ENCODE results near the gene IFI27L1. TPM values are rescaled to one million over a fixed set of nuclear protein-coding genes. Genes with fewer than 3 reads are reported as not detected.

Gene IFI27L1
- polyA plus RNA-seq, 2 donors: 11.2 to 29.8 TPM

GRCh38 chr14:94125659-94126418 is 44.7 kb downstream of the IFI27L1 start:
- 87 to 92% methylated on average over 6 of the region's 6 CpGs for WGBS, 2 donors
- Histone ChIP-seq H3K4me3 (ENCODE audit: low read depth in 1 of 2, low read length in 2 of 2) (no peak overlapping the region), H3K27me3 (ENCODE audit: control insufficient read depth in 1 of 2, insufficient read depth in 2 of 2, low read length in 2 of 2) (no peaks in the 10 kb centered on the region), H3K9me3 (ENCODE audit: control insufficient read depth in 2 of 2, insufficient read depth in 1 of 2, low read depth in 1 of 2, low read length in 1 of 2) (peaks cover 0 to under 1% of the 10 kb centered on the region in 2 donors), H3K36me3 (ENCODE audit: control insufficient read depth in 2 of 2, insufficient read depth in 2 of 2, low read length in 1 of 2) (peaks cover 0 to 5% of the 10 kb centered on the region in 2 donors), H3K4me1 (ENCODE audit: control insufficient read depth in 2 of 2, insufficient read depth in 2 of 2, low read length in 1 of 2) (peaks cover 0 to 4% of the 10 kb centered on the region in 2 donors), H3K27ac (ENCODE audit: low read depth in 2 of 2, low read length in 1 of 2) (no peak overlapping the region)

GRCh38 chr14:94126419-94126677 is 45.2 kb downstream of the IFI27L1 start:
- Histone ChIP-seq H3K27ac (ENCODE audit: low read depth in 2 of 2, low read length in 1 of 2) (no peak overlapping the region), H3K4me3 (ENCODE audit: low read depth in 1 of 2, low read length in 2 of 2) (no peak overlapping the region)
- WGBS, 2 donors: 84 to 93% methylated on average over 1 of the region's 1 CpG

GRCh38 chr14:94126800-94127199 is 45.7 kb downstream of the IFI27L1 start:
- WGBS, 2 donors: 85 to 86% methylated on average over 5 of the region's 5 CpGs
- peaks cover 0 to 5% of the 10 kb centered on the region in 2 donors for H3K36me3 ChIP-seq (ENCODE audit: control insufficient read depth in 2 of 2, insufficient read depth in 2 of 2, low read length in 1 of 2)
- H3K4me3 ChIP-seq (ENCODE audit: low read depth in 1 of 2, low read length in 2 of 2): no peak overlapping the region
- H3K4me1 ChIP-seq (ENCODE audit: control insufficient read depth in 2 of 2, insufficient read depth in 2 of 2, low read length in 1 of 2): peaks cover 0 to 4% of the 10 kb centered on the region in 2 donors
- no peaks in the 10 kb centered on the region for H3K27me3 ChIP-seq (ENCODE audit: control insufficient read depth in 1 of 2, insufficient read depth in 2 of 2, low read length in 2 of 2)
- no peak overlapping the region for H3K27ac ChIP-seq (ENCODE audit: low read depth in 2 of 2, low read length in 1 of 2)
- no peaks in the 10 kb centered on the region for H3K9me3 ChIP-seq (ENCODE audit: control insufficient read depth in 2 of 2, insufficient read depth in 1 of 2, low read depth in 1 of 2, low read length in 1 of 2)

More at GRCh38 chr14:94126419-94126677, 45.2 kb downstream of the IFI27L1 start:
- H3K36me3 ChIP-seq (ENCODE audit: control insufficient read depth in 2 of 2, insufficient read depth in 2 of 2, low read length in 1 of 2): peaks cover 0 to 5% of the 10 kb centered on the region in 2 donors
- no peaks in the 10 kb centered on the region for H3K9me3 ChIP-seq (ENCODE audit: control insufficient read depth in 2 of 2, insufficient read depth in 1 of 2, low read depth in 1 of 2, low read length in 1 of 2)
- H3K27me3 ChIP-seq (ENCODE audit: control insufficient read depth in 1 of 2, insufficient read depth in 2 of 2, low read length in 2 of 2): no peaks in the 10 kb centered on the region
- H3K4me1 ChIP-seq (ENCODE audit: control insufficient read depth in 2 of 2, insufficient read depth in 2 of 2, low read length in 1 of 2): peaks cover 0 to 4% of the 10 kb centered on the region in 2 donors

GRCh38 chr14:94127330-94127729 is 46.2 kb downstream of the IFI27L1 start:
- peaks cover 0 to 5% of the 10 kb centered on the region in 2 donors for H3K36me3 ChIP-seq (ENCODE audit: control insufficient read depth in 2 of 2, insufficient read depth in 2 of 2, low read length in 1 of 2)
- H3K4me1 ChIP-seq (ENCODE audit: control insufficient read depth in 2 of 2, insufficient read depth in 2 of 2, low read length in 1 of 2): peaks cover 0 to 4% of the 10 kb centered on the region in 2 donors
- H3K4me3 ChIP-seq (ENCODE audit: low read depth in 1 of 2, low read length in 2 of 2): no peak overlapping the region
- no peak overlapping the region for H3K27ac ChIP-seq (ENCODE audit: low read depth in 2 of 2, low read length in 1 of 2)
- no peaks in the 10 kb centered on the region for H3K9me3 ChIP-seq (ENCODE audit: control insufficient read depth in 2 of 2, insufficient read depth in 1 of 2, low read depth in 1 of 2, low read length in 1 of 2)
- 93 to 96% methylated on average over 6 of the region's 6 CpGs for WGBS, 2 donors
- H3K27me3 ChIP-seq (ENCODE audit: control insufficient read depth in 1 of 2, insufficient read depth in 2 of 2, low read length in 2 of 2): no peaks in the 10 kb centered on the region

- no peak overlapping the region for H3K27ac ChIP-seq (ENCODE audit: low read depth in 2 of 2, low read length in 1 of 2)
- peaks cover 0 to 4% of the 10 kb centered on the region in 2 donors for H3K4me1 ChIP-seq (ENCODE audit: control insufficient read depth in 2 of 2, insufficient read depth in 2 of 2, low read length in 1 of 2)
- peaks cover 0 to 5% of the 10 kb centered on the region in 2 donors for H3K36me3 ChIP-seq (ENCODE audit: control insufficient read depth in 2 of 2, insufficient read depth in 2 of 2, low read length in 1 of 2)
- 89 to 91% methylated on average over 14 of the region's 14 CpGs for WGBS, 2 donors
- H3K9me3 ChIP-seq (ENCODE audit: control insufficient read depth in 2 of 2, insufficient read depth in 1 of 2, low read depth in 1 of 2, low read length in 1 of 2): no peaks in the 10 kb centered on the region
- H3K4me3 ChIP-seq (ENCODE audit: low read depth in 1 of 2, low read length in 2 of 2): no peak overlapping the region
- H3K27me3 ChIP-seq (ENCODE audit: control insufficient read depth in 1 of 2, insufficient read depth in 2 of 2, low read length in 2 of 2): no peaks in the 10 kb centered on the region
Measured at GRCh38 chr14:94128216-94128839, 47.2 kb downstream of the IFI27L1 start.

- Histone ChIP-seq H3K36me3 (ENCODE audit: control insufficient read depth in 2 of 2, insufficient read depth in 2 of 2, low read length in 1 of 2) (peaks cover 0 to 5% of the 10 kb centered on the region in 2 donors), H3K4me3 (ENCODE audit: low read depth in 1 of 2, low read length in 2 of 2) (peak within 1 kb of the TSS; percentile 52 to 53), H3K27me3 (ENCODE audit: control insufficient read depth in 1 of 2, insufficient read depth in 2 of 2, low read length in 2 of 2) (no peaks in the 10 kb centered on the region), H3K27ac (ENCODE audit: low read depth in 2 of 2, low read length in 1 of 2) (peak within 1 kb of the TSS; percentile 79 to 82), H3K9me3 (ENCODE audit: control insufficient read depth in 2 of 2, insufficient read depth in 1 of 2, low read depth in 1 of 2, low read length in 1 of 2) (no peaks in the 10 kb centered on the region), H3K4me1 (ENCODE audit: control insufficient read depth in 2 of 2, insufficient read depth in 2 of 2, low read length in 1 of 2) (peaks cover 0 to 4% of the 10 kb centered on the region in 2 donors)
- 1 to 6% methylated on average over 27 of the region's 27 CpGs for WGBS, 2 donors
Measured at GRCh38 chr14:94129111-94129757, 48.1 kb downstream of the IFI27L1 start, which contains the start of gene IFI27L2. Gene IFI27L2, minus strand, starts transcription at chr14:94129604. Its CDS starts 40 bp downstream, at chr14:94129564.

- H3K36me3 ChIP-seq (ENCODE audit: control insufficient read depth in 2 of 2, insufficient read depth in 2 of 2, low read length in 1 of 2): peaks cover 0 to 5% of the 10 kb centered on the region in 2 donors
- 0 to 1% methylated on average over 12 of the region's 12 CpGs for WGBS, 2 donors
- H3K27ac ChIP-seq (ENCODE audit: low read depth in 2 of 2, low read length in 1 of 2): peak overlapping the region; percentile 79 to 82
- peaks cover 0 to 4% of the 10 kb centered on the region in 2 donors for H3K4me1 ChIP-seq (ENCODE audit: control insufficient read depth in 2 of 2, insufficient read depth in 2 of 2, low read length in 1 of 2)
- H3K4me3 ChIP-seq (ENCODE audit: low read depth in 1 of 2, low read length in 2 of 2): peak overlapping the region; percentile 52 to 53
- H3K9me3 ChIP-seq (ENCODE audit: control insufficient read depth in 2 of 2, insufficient read depth in 1 of 2, low read depth in 1 of 2, low read length in 1 of 2): no peaks in the 10 kb centered on the region
- H3K27me3 ChIP-seq (ENCODE audit: control insufficient read depth in 1 of 2, insufficient read depth in 2 of 2, low read length in 2 of 2): no peaks in the 10 kb centered on the region
Measured at GRCh38 chr14:94129758-94130414, 48.8 kb downstream of the IFI27L1 start.

DNA sequence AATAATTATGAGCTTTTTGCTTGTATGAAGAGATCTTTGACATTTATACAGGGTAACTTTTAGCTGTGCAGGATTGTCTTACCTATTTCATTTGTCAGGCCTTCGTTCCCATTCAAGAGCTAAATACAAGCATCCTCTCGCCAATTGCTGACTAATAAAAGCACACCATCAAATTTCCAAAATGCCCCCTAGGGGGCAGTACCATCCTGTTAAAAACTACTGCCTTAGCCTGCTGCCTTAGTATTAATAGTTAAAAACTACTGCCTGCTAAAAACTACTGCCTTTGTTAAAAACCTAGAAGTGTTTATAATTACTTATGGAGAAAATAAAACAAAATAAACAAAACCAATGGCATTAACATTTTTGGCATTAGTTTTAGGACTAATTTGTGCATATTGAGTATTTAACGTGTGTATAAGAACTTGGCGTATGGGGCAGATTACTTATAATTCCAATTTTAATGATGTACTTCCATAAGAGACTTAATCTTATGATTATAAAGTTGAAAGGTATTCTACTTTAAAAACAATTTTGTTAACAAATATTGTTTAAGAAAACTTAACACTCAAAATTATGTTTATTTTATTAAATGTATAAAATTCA is 51.3 kb downstream of the IFI27L1 start:
- WGBS, 2 donors: 39 to 46% methylated on average over 4 of the region's 4 CpGs
- H3K27ac ChIP-seq (ENCODE audit: low read depth in 2 of 2, low read length in 1 of 2): no peak overlapping the region
- no peaks in the 10 kb centered on the region for H3K27me3 ChIP-seq (ENCODE audit: control insufficient read depth in 1 of 2, insufficient read depth in 2 of 2, low read length in 2 of 2)
- no peak overlapping the region for H3K4me3 ChIP-seq (ENCODE audit: low read depth in 1 of 2, low read length in 2 of 2)
- H3K36me3 ChIP-seq (ENCODE audit: control insufficient read depth in 2 of 2, insufficient read depth in 2 of 2, low read length in 1 of 2): no peaks in the 10 kb centered on the region
- H3K9me3 ChIP-seq (ENCODE audit: control insufficient read depth in 2 of 2, insufficient read depth in 1 of 2, low read depth in 1 of 2, low read length in 1 of 2): no peaks in the 10 kb centered on the region
- peaks cover 0 to 4% of the 10 kb centered on the region in 2 donors for H3K4me1 ChIP-seq (ENCODE audit: control insufficient read depth in 2 of 2, insufficient read depth in 2 of 2, low read length in 1 of 2)

GRCh38 chr14:94135476-94135875 is 54.4 kb downstream of the IFI27L1 start:
- no peaks in the 10 kb centered on the region for H3K9me3 ChIP-seq (ENCODE audit: control insufficient read depth in 2 of 2, insufficient read depth in 1 of 2, low read depth in 1 of 2, low read length in 1 of 2)
- WGBS, 2 donors: 85 to 86% methylated on average over 4 of the region's 4 CpGs
- no peak overlapping the region for H3K4me3 ChIP-seq (ENCODE audit: low read depth in 1 of 2, low read length in 2 of 2)
- H3K36me3 ChIP-seq (ENCODE audit: control insufficient read depth in 2 of 2, insufficient read depth in 2 of 2, low read length in 1 of 2): no peaks in the 10 kb centered on the region
- no peaks in the 10 kb centered on the region for H3K4me1 ChIP-seq (ENCODE audit: control insufficient read depth in 2 of 2, insufficient read depth in 2 of 2, low read length in 1 of 2)
- H3K27me3 ChIP-seq (ENCODE audit: control insufficient read depth in 1 of 2, insufficient read depth in 2 of 2, low read length in 2 of 2): no peaks in the 10 kb centered on the region
- H3K27ac ChIP-seq (ENCODE audit: low read depth in 2 of 2, low read length in 1 of 2): no peak overlapping the region
